T-helper 22 cell (primary cell): ENCODE measurements around the gene INVS.
"Not testable (repeated sequence)": the region's sequence is repeated elsewhere in the genome, so short reads cannot be mapped to it uniquely, and the experiment has no call there.

Experiments used
- DNase-seq: peaks from one replicate; pipeline ENCODE4 v3.0.0-alpha.2; 2020; ENCODE audit warnings: low read depth

The INVS gene, protein sequence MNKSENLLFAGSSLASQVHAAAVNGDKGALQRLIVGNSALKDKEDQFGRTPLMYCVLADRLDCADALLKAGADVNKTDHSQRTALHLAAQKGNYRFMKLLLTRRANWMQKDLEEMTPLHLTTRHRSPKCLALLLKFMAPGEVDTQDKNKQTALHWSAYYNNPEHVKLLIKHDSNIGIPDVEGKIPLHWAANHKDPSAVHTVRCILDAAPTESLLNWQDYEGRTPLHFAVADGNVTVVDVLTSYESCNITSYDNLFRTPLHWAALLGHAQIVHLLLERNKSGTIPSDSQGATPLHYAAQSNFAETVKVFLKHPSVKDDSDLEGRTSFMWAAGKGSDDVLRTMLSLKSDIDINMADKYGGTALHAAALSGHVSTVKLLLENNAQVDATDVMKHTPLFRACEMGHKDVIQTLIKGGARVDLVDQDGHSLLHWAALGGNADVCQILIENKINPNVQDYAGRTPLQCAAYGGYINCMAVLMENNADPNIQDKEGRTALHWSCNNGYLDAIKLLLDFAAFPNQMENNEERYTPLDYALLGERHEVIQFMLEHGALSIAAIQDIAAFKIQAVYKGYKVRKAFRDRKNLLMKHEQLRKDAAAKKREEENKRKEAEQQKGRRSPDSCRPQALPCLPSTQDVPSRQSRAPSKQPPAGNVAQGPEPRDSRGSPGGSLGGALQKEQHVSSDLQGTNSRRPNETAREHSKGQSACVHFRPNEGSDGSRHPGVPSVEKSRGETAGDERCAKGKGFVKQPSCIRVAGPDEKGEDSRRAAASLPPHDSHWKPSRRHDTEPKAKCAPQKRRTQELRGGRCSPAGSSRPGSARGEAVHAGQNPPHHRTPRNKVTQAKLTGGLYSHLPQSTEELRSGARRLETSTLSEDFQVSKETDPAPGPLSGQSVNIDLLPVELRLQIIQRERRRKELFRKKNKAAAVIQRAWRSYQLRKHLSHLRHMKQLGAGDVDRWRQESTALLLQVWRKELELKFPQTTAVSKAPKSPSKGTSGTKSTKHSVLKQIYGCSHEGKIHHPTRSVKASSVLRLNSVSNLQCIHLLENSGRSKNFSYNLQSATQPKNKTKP

DNA sequence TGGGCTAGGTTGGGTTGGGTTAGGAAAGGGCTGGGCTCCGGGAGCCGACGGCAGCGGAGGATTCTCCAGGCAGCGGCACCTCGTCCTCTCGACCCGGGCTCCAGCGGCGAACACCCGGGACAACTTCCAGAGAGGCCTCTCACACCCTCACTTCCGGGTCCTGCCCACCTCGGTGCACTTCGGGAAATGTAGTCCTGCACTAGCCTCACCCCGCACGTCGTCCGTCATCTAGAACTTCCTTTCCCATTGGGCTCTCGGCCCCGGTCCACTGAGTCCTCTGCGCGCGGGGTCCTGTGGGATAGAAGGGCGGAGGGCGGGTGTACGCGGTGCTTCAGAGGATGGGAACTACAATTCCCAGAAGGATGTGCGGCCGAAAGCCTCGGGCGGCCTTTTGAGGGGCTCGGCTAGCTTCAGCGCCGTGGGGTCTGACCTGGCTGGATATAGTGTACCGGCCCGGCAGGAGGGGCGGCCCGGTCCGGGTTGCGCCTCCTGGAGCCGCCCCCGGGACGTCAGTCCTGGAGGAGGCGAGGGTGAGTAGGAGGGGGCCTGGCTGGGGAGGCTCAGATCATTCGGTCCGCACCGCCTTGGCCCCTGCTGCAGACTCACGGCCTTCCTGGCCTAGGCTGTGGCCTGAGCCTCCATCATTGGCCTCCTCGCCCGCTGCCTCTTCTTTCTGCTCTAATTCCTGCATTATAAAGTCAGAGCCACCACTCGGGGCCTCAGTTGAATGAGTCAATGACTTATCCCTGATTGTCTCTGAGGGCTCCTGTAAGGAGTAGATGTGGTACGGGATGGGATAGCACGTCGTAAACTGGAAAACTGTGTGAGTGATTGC lies at the start of gene INVS, which contains the start of gene ERP44:
Gene INVS (plus strand): TSS at position 357 of the 835 bp plus-strand sequence. CDS start 5,279 bp downstream, outside the sequence.
Gene ERP44 (minus strand): TSS at position 114 of the 835 bp plus-strand sequence. CDS start 160 bp downstream, outside the sequence.
- DNase-seq: peak; percentile 98

GRCh38 chr9:100049551-100049950 lies 49.5 kb upstream of the INVS start:
- no peak for DNase-seq

GRCh38 chr9:100052375-100052774 lies 46.7 kb upstream of the INVS start:
- no peak for DNase-seq

DNA sequence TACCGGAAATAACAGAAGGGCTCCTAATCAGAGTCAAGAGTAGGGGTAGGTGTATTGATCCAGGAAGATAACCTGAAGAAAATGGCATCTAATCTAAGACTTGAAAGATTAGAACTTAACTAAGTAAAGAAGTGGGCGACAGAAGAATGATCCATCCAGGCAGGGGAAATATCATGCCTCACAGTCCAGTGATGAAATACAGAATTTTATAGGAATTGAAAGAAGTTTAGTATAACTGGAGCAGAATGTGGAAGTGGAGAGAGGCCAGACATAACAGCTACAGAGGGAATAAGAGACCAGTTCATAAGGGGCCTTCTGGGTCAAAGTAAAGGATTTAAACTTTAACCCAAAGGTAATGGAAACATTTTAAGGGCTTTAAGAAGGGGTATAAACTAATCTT lies 42.5 kb upstream of the INVS start:
- no peak for DNase-seq

DNA sequence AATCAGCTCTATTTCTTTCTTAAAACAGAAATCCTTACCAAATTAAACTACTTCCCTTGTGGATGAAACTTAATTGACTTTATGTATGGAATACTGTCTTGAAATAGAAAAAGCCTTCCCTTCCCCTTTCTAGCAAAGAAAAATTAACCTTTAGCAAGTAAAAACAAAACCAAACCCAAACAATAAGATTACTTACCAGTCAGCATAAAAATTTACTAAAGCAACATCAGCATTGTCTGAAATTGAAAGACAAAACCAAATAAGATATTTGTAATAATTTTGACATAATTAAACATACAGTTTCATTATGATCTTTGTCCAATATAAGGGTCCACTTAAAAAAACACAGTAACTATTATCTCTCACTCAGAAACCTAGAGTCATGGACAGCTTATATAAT lies 41.4 kb upstream of the INVS start:
- no peak for DNase-seq

DNA sequence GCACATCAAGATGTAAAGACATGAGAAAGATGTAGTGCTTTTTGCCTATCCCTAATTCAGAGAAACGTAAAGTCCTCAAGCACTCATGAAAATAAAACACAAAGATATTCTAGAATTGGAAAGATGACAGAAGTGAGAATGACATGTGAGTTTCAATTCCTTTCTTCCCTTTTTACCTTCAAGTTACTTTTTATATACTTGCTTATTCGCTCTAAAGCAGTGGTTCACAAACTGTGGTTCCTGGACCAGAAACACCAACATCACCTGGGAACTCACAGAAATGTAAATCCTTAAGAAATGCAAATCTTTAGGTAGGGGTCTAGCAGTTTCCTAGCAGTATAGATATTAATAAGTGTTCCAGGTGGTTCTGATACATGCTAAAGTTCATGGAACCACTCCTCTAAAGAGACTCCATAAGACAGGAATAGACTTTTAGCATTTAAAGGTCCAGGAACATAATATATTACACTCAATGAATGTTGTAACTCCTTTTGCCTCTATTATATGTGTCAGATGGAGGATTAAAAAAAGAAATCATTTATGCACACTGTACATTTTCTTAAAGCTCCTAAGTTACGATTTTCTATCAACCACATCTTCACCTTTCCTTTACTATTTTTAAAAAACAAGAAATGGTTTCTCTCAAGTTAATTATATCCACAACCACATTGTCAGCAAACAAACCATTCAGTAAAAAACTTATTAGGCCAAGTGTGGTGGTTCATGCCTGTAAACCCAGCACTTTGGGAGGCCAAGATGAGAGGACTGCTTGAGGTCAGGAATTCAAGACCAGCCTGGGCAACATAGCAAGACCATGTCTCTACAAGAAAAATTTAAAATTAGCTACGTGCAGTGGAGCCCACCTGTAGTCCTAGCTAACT lies 40.1 kb upstream of the INVS start:
- no peak for DNase-seq

GRCh38 chr9:100062683-100063082 lies 36.4 kb upstream of the INVS start:
- DNase-seq: not testable (repeated sequence)

GRCh38 chr9:100063185-100063584 lies 35.9 kb upstream of the INVS start:
- DNase-seq: no peak

- DNase-seq: no peak
Measured at GRCh38 chr9:100064872-100065581, 34.0 kb upstream of the INVS start.

DNA sequence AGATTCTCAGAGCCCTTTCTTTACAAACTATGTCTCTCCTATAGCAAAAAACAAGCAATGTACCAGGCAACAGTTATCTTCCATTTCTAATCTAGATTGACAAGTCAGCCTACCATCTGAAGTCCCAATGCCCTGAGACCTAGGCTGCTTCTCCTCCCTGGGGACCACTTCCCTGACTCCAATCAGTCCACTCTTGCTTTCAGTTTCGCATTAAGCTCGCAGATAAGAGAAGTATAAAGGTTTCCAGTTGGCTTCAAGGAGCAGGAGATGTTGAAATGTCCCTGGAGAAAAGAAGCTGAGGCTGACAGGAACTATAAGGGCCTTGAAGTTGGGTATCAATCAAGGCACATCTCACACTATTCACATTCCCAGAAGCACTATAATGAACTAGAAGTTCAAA lies 32.5 kb upstream of the INVS start:
- DNase-seq: no peak

DNA sequence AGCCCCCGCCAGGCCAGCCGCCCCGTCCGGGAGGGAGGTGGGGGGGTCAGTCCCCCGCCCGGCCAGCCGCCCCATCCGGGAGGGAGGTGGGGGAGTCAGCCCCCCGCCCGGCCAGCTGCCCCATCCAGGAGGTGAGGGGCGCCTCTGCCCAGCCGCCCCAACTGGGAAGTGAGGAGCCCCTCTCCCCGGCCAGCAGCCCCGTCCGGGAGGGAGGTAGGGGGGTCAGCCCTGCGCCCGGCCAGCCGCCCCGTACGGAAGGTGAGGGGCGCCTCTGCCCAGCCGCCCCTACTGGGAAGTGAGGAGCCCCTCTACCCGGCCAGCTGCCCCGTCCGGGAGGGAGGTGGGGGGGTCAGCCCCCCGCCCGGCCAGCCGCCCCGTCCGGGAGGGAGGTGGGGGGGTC lies 31.1 kb upstream of the INVS start:
- not testable (repeated sequence) for DNase-seq

DNA sequence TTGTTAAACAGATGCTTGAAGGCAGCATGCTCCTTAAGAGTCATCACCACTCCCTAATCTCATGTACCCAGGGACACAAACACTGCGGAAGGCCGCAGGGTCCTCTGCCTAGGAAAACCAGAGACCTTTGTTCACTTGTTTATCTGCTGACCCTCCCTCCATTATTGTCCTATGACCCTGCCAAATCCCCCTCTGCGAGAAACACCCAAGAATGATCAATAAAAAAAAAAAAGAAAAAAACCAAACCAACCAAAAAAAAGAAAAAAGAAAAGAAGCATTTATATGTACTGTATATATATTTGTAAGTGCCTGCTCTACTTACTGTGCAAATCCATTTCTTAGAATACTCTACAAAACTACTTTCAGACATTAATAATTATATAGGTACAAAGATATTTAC lies 30.0 kb upstream of the INVS start:
- DNase-seq: not testable (repeated sequence)

DNA sequence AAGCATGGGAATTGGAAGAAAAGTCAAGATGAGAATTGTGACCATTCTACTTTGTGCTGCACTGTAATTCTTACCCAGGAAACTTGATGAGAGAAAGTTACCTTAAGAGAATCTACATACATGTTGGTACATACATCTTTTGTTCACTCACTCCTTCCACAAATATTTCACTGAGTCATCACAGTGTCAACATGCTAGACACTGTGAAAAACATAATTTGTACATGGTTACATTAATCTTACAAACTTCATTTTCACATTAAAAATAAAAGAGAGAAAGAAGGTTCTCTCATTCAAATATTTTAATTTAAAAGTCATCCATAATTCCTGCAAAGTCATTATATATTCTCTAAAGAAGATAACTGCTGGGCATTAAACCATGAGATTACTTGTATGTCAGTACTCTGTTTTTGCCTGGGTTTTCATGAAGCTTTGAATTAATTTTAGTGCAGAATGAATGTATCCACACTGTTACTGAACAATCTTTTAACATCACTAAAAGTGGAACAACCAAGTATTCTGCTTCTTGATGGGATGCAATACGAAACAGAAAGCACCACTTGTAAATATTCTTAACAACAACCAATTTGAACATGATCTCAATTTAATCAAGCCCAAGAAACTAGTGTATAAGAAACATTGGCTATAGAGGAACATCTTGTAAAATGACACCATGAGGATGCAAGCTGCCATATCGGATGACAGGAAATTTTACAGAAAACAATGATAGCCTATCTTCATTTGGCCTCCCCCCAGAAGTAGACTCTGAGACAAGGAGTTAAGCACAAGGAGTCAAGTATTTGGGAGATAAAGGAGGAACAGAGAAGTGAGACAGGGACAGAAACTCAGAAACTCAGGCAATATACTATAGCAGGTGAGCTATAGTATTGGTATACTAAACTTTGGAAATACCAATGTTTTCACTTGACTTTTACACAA lies 28.7 kb upstream of the INVS start:
- DNase-seq: no peak

GRCh38 chr9:100071271-100071670 lies 27.8 kb upstream of the INVS start:
- no peak for DNase-seq

- DNase-seq: no peak
Measured at GRCh38 chr9:100072805-100073204, 26.2 kb upstream of the INVS start.

DNA sequence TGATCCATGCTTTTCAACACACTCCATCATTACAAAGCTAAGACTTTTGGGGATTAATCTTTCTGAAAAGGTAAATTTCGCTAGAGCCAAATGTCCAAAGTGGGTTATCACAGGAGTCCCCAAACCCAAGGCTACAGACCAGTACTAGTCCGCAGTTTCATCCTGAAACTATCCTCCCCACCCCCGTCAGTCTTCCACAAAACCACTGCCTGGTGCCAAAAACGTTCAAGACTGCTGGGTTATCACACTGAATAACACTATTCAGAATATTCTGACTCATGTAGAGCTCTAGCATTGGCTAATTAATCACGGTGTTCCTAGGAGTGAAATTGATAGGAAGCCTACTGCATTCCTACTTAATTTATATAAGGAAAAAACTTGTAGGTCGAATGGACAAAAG lies 24.9 kb upstream of the INVS start:
- no peak for DNase-seq

GRCh38 chr9:100074989-100075388 lies 24.1 kb upstream of the INVS start:
- DNase-seq: no peak

- DNase-seq: not testable (repeated sequence)
Measured at GRCh38 chr9:100076256-100076655, 22.8 kb upstream of the INVS start.

GRCh38 chr9:100082782-100083181 lies 16.3 kb upstream of the INVS start:
- DNase-seq: no peak
